Right atrium auricular region (tissue), 2 donors: ENCODE measurements around the gene PDE4D. TPM values are rescaled to one million over a fixed set of nuclear protein-coding genes. Genes with fewer than 3 reads are reported as not detected.

ENCODE experiments used
- DNase-seq: peaks from one replicate; pipeline ENCODE4 v3.0.0-alpha.2; 2019; ENCODE audit warnings: low spot score
- H3K27ac ChIP-seq, 2 donors: fragments of 200-600 bp; sonication (generic); 1 replicate in 1 of 2; 2 replicates in 1 of 2; pipeline ENCODE4 v1.5.1; 2016 to 2019
- H3K27me3 ChIP-seq, 2 donors: fragments of 200-600 bp; sonication (generic); one replicate each; pipeline versions ENCODE4 v1.5.1 to v1.6.0; 2017 to 2019
- H3K36me3 ChIP-seq: fragments of 200-600 bp; sonication (generic); one replicate; pipeline ENCODE4 v1.5.1; 2016
- H3K4me1 ChIP-seq, 2 donors: fragments of 200-600 bp; sonication (generic); one replicate each; pipeline versions ENCODE4 v1.5.1 to v1.6.0; 2017 to 2019
- H3K4me3 ChIP-seq, 2 donors: fragments of 200-600 bp; sonication (generic); 1 replicate in 1 of 2; 2 replicates in 1 of 2; pipeline ENCODE4 v1.5.1; 2017 to 2019; ENCODE audit warnings: mild to moderate bottlenecking in 1 of 2, moderate library complexity in 1 of 2
- H3K9me3 ChIP-seq, 2 donors: fragments of 200-600 bp; sonication (generic); one replicate each; pipeline ENCODE4 v1.5.1; 2019
- CTCF ChIP-seq, 2 donors: fragments of 200-600 bp; sonication (generic); IDR thresholded peaks; one replicate each; pipeline ENCODE4 v1.5.1; 2019; ENCODE audit warnings: antibody characterized with exemption in 2 of 2
- total RNA-seq, 2 donors: library from RNA; depleted of rRNA; stranded (reverse); fragments of >200 nt; gene quantifications; one replicate each; pipeline ENCODE4 v1.1.0, GENCODE V29; 2016

The PDE4D gene
- total RNA-seq, 2 donors from 2014 or later, result 43.3 to 44.0 TPM

- DNase-seq, result no peak
- H3K4me1 ChIP-seq, result no peaks in the 10 kb centered on the region
- no peak for TF ChIP-seq CTCF (IDR thresholded peaks at IDR 0.05)
Measured at GRCh38 chr5:59917121-59917520, 23.6 kb upstream of the PDE4D start.

GRCh38 chr5:59905188-59905587 is 11.7 kb upstream of the PDE4D start:
- H3K4me1 ChIP-seq, result no peaks in the 10 kb centered on the region
- DNase-seq, result no peak
- no peak for TF ChIP-seq CTCF (IDR thresholded peaks at IDR 0.05)
- no peaks in the 10 kb centered on the region for H3K27me3 ChIP-seq
- H3K27ac ChIP-seq, result no peak overlapping the region
- no peak overlapping the region for H3K4me3 ChIP-seq
- H3K36me3 ChIP-seq, result no peaks in the 10 kb centered on the region
- no peaks in the 10 kb centered on the region for H3K9me3 ChIP-seq

More at GRCh38 chr5:59917121-59917520, 23.6 kb upstream of the PDE4D start:
- no peak overlapping the region for H3K4me3 ChIP-seq
- H3K36me3 ChIP-seq, result no peaks in the 10 kb centered on the region
- H3K9me3 ChIP-seq, result no peaks in the 10 kb centered on the region
- no peaks in the 10 kb centered on the region for H3K27me3 ChIP-seq
- H3K27ac ChIP-seq, result no peak overlapping the region

GRCh38 chr5:59897075-59897474 is 3.5 kb upstream of the PDE4D start:
- Histone ChIP-seq H3K9me3 (no peaks in the 10 kb centered on the region), H3K36me3 (no peaks in the 10 kb centered on the region), H3K4me3 (no peak overlapping the region), H3K27ac (no peak overlapping the region), H3K4me1 (peaks cover 0 to 10% of the 10 kb centered on the region in 2 donors), H3K27me3 (peaks cover 0 to 3% of the 10 kb centered on the region in 2 donors)
- DNase-seq, result no peak
- no peak for TF ChIP-seq CTCF (IDR thresholded peaks at IDR 0.05)

GRCh38 chr5:59891962-59892643 is 1.4 kb downstream of the PDE4D start:
- Histone ChIP-seq H3K4me1 (peaks cover 0 to 10% of the 10 kb centered on the region in 2 donors), H3K27me3 (peaks cover 0 to 3% of the 10 kb centered on the region in 2 donors), H3K36me3 (no peaks in the 10 kb centered on the region), H3K27ac (no peak overlapping the region), H3K9me3 (no peaks in the 10 kb centered on the region), H3K4me3 (no peak overlapping the region)
- TF ChIP-seq CTCF (IDR thresholded peaks at IDR 0.05), result no peak
- no peak for DNase-seq

GRCh38 chr5:59887274-59887673 is 6.3 kb downstream of the PDE4D start:
- Histone ChIP-seq H3K27ac (no peak overlapping the region), H3K27me3 (no peaks in the 10 kb centered on the region), H3K4me1 (no peaks in the 10 kb centered on the region), H3K9me3 (no peaks in the 10 kb centered on the region), H3K4me3 (no peak overlapping the region), H3K36me3 (no peaks in the 10 kb centered on the region)
- no peak for TF ChIP-seq CTCF (IDR thresholded peaks at IDR 0.05)
- DNase-seq, result no peak

- TF ChIP-seq CTCF (IDR thresholded peaks at IDR 0.05), result no peak
- no peaks in the 10 kb centered on the region for H3K27me3 ChIP-seq
- H3K27ac ChIP-seq, result no peak overlapping the region
- no peak overlapping the region for H3K4me3 ChIP-seq
- no peaks in the 10 kb centered on the region for H3K36me3 ChIP-seq
- no peaks in the 10 kb centered on the region for H3K4me1 ChIP-seq
- no peaks in the 10 kb centered on the region for H3K9me3 ChIP-seq
- no peak for DNase-seq
Measured at GRCh38 chr5:59874675-59875074, 18.9 kb downstream of the PDE4D start.
